ENCODE measurements around the gene MMP13.

MMP13 gene

GRCh38 chr11:102971766-102972165, 16.2 kb upstream of the MMP13 start:
- no peak overlapping the region for H3K9ac ChIP-seq (ENCODE audit: low read length)
- no peaks in the 10 kb centered on the region for H3K27me3 ChIP-seq (ENCODE audit: control insufficient read depth, insufficient read depth, low read length)
- H3K4me3 ChIP-seq (ENCODE audit: low read length) = no peak overlapping the region
- no peaks in the 10 kb centered on the region for H3K36me3 ChIP-seq (ENCODE audit: control insufficient read depth, insufficient read depth, low read length)
- H3K27ac ChIP-seq (ENCODE audit: low read depth, low read length) = no peak overlapping the region
- H3K4me1 ChIP-seq (ENCODE audit: control insufficient read depth, insufficient read depth, low read length) = no peaks in the 10 kb centered on the region

GRCh38 chr11:102967497-102967896, 12.0 kb upstream of the MMP13 start:
- Histone ChIP-seq H3K4me3 (ENCODE audit: low read length) (no peak overlapping the region), H3K36me3 (ENCODE audit: control insufficient read depth, insufficient read depth, low read length) (no peaks in the 10 kb centered on the region), H3K4me1 (ENCODE audit: control insufficient read depth, insufficient read depth, low read length) (no peaks in the 10 kb centered on the region), H3K9ac (ENCODE audit: low read length) (no peak overlapping the region), H3K27ac (ENCODE audit: low read depth, low read length) (no peak overlapping the region), H3K27me3 (ENCODE audit: control insufficient read depth, insufficient read depth, low read length) (no peaks in the 10 kb centered on the region)

GRCh38 chr11:102966011-102966410, 10.5 kb upstream of the MMP13 start:
- no peak overlapping the region for H3K4me3 ChIP-seq (ENCODE audit: low read length)
- H3K27me3 ChIP-seq (ENCODE audit: control insufficient read depth, insufficient read depth, low read length) = no peaks in the 10 kb centered on the region
- no peaks in the 10 kb centered on the region for H3K36me3 ChIP-seq (ENCODE audit: control insufficient read depth, insufficient read depth, low read length)
- no peak overlapping the region for H3K27ac ChIP-seq (ENCODE audit: low read depth, low read length)
- H3K9ac ChIP-seq (ENCODE audit: low read length) = no peak overlapping the region
- H3K4me1 ChIP-seq (ENCODE audit: control insufficient read depth, insufficient read depth, low read length) = no peaks in the 10 kb centered on the region

DNA sequence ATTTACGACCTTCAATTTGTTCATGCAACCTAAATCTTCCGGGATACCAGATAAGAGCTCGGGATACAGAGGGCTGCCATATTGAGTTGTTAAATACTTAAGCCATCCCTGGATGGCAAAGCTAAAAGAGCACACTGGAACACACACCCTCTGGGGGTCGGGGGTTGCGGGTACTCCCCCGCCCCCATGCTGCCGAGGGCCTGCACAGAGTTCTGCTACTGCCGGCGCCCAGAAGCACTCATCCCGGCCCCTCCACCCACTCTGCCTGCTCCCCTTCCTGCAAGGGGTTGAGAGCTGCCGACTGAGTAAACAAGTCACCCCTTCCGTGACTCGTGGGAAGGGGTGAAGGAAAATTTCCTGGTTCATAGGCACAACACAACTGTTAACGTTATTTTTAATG, 9.3 kb upstream of the MMP13 start:
- Histone ChIP-seq H3K27ac (ENCODE audit: low read depth, low read length) (no peak overlapping the region), H3K9ac (ENCODE audit: low read length) (no peak overlapping the region), H3K27me3 (ENCODE audit: control insufficient read depth, insufficient read depth, low read length) (no peaks in the 10 kb centered on the region), H3K4me3 (ENCODE audit: low read length) (no peak overlapping the region), H3K4me1 (ENCODE audit: control insufficient read depth, insufficient read depth, low read length) (no peaks in the 10 kb centered on the region), H3K36me3 (ENCODE audit: control insufficient read depth, insufficient read depth, low read length) (no peaks in the 10 kb centered on the region)

DNA sequence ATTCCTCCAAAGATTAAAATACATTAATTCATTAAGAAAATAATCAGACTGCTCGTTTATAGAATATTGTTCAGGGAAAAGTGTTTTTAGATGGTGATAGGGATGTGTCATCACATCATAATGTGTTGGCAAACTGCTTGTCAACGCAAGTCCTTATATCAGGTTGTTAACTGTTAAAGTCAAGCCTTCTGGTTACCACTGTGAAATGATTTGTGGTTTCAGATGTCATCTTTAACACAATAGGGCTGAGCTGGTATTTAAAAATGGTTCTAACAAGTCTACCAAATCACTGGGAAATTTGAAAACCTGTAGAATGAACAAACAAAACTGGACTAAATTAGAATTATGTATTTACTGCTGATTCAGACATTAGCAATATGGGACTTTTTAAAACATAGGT, 2.4 kb upstream of the MMP13 start:
- Histone ChIP-seq H3K9ac (ENCODE audit: low read length) (no peak overlapping the region), H3K36me3 (ENCODE audit: control insufficient read depth, insufficient read depth, low read length) (no peaks in the 10 kb centered on the region), H3K27ac (ENCODE audit: low read depth, low read length) (no peak overlapping the region), H3K4me1 (ENCODE audit: control insufficient read depth, insufficient read depth, low read length) (no peaks in the 10 kb centered on the region), H3K4me3 (ENCODE audit: low read length) (no peak overlapping the region), H3K27me3 (ENCODE audit: control insufficient read depth, insufficient read depth, low read length) (no peaks in the 10 kb centered on the region)

GRCh38 chr11:102950622-102951081, 4.9 kb downstream of the MMP13 start:
- no peak overlapping the region for H3K4me3 ChIP-seq (ENCODE audit: low read length)
- no peaks in the 10 kb centered on the region for H3K27me3 ChIP-seq (ENCODE audit: control insufficient read depth, insufficient read depth, low read length)
- no peaks in the 10 kb centered on the region for H3K36me3 ChIP-seq (ENCODE audit: control insufficient read depth, insufficient read depth, low read length)
- H3K4me1 ChIP-seq (ENCODE audit: control insufficient read depth, insufficient read depth, low read length) = no peaks in the 10 kb centered on the region
- H3K27ac ChIP-seq (ENCODE audit: low read depth, low read length) = no peak overlapping the region
- no peak overlapping the region for H3K9ac ChIP-seq (ENCODE audit: low read length)

- Histone ChIP-seq H3K4me3 (ENCODE audit: low read length) (no peak overlapping the region), H3K9ac (ENCODE audit: low read length) (no peak overlapping the region), H3K27me3 (ENCODE audit: control insufficient read depth, insufficient read depth, low read length) (no peaks in the 10 kb centered on the region), H3K36me3 (ENCODE audit: control insufficient read depth, insufficient read depth, low read length) (no peaks in the 10 kb centered on the region), H3K27ac (ENCODE audit: low read depth, low read length) (no peak overlapping the region), H3K4me1 (ENCODE audit: control insufficient read depth, insufficient read depth, low read length) (no peaks in the 10 kb centered on the region)
Observed at GRCh38 chr11:102946237-102946636, 9.3 kb downstream of the MMP13 start.

DNA sequence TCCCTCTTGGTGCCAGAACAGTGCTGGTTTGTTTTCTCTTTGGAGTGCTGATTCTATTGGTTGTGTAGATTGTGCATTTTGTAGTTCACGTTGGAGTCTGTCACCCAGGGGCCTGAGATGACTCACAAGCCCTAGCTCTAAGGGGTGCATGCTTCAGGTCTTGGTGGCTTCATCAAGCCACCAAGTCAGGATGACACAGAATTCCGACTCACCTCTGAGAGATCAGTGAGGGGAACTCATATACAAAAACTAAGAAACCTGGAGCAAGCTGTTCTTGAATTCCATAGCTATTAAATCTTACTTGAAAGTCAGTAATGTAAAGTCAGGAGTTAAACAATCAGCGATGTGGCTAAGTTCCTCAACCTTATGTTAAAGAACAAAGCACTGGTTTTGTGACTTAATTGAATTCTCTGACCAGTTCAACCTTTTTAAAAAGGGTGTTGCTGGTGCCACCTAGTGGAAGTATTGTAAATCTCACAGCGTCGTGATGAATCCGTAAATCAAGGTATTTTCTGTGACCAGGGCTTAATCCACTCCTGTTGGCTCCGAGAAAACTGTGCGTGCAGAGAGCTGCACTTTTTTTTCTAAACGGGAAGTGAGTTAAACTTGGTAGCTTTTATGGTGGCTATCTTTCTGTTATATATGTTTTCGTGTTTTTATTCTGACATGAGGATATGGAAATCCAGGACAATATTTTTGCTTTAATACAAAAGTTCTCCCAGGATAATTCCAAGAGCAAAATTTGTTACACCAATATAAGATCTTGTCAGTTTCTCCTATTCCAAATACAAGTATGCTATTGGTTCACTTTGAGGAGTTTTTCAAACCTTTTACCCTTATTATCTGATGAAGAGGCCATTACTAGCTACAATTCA, 14.6 kb downstream of the MMP13 start:
- Histone ChIP-seq H3K4me1 (ENCODE audit: control insufficient read depth, insufficient read depth, low read length) (no peaks in the 10 kb centered on the region), H3K27ac (ENCODE audit: low read depth, low read length) (no peak overlapping the region), H3K36me3 (ENCODE audit: control insufficient read depth, insufficient read depth, low read length) (no peaks in the 10 kb centered on the region), H3K9ac (ENCODE audit: low read length) (no peak overlapping the region), H3K27me3 (ENCODE audit: control insufficient read depth, insufficient read depth, low read length) (no peaks in the 10 kb centered on the region), H3K4me3 (ENCODE audit: low read length) (no peak overlapping the region)

DNA sequence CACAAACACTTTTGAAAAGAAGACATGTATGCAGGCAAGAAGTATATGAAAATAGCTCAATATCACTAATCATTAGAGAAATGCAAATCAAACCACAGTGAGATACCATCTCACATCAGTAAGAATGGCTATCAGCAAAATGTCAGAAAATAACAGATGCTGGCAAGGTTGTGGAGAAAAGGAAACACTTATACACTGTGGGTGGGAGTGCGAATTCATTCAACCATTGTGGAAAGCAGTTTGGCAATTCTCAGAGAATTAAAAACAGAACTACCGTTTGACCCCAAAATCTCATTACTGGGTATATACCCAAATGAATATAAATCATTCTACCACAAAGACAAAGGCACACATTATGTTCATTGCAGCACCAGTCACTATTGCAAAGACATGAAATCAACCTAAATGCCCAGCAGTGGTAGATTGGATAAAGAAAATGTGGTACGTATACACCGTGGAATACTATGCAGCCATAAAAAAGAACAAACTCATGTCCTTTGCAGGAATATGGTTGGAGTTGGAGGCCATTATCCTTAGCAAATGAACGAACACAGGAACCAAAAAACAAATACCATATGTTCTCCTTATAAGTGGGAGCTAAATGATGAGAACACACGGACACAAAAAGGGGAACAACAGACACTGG, 18.5 kb downstream of the MMP13 start:
- no peaks in the 10 kb centered on the region for H3K27me3 ChIP-seq (ENCODE audit: control insufficient read depth, insufficient read depth, low read length)
- no peak overlapping the region for H3K4me3 ChIP-seq (ENCODE audit: low read length)
- H3K9ac ChIP-seq (ENCODE audit: low read length) = no peak overlapping the region
- H3K27ac ChIP-seq (ENCODE audit: low read depth, low read length) = no peak overlapping the region
- no peaks in the 10 kb centered on the region for H3K4me1 ChIP-seq (ENCODE audit: control insufficient read depth, insufficient read depth, low read length)
- no peaks in the 10 kb centered on the region for H3K36me3 ChIP-seq (ENCODE audit: control insufficient read depth, insufficient read depth, low read length)

DNA sequence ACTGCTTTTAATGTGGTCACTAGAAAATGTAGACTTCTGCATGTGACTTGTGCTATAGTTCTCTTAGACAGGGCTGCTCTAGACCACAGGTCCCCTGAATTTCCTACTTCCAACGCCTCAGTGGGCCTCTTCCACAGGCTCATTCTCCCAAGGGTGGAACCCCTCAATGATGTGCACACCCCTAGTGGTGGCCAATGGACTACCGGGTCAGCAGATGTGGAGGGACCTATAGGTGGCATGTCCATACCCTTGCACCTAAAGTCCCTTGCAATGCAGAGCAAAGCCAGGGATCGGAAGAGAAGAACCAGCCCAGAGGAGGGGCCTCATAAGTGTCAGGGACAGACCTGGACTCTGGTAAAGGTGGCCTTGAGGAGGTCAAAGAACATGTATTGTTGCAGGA, 20.0 kb downstream of the MMP13 start:
- no peaks in the 10 kb centered on the region for H3K36me3 ChIP-seq (ENCODE audit: control insufficient read depth, insufficient read depth, low read length)
- H3K4me1 ChIP-seq (ENCODE audit: control insufficient read depth, insufficient read depth, low read length) = no peaks in the 10 kb centered on the region
- H3K9ac ChIP-seq (ENCODE audit: low read length) = no peak overlapping the region
- no peak overlapping the region for H3K4me3 ChIP-seq (ENCODE audit: low read length)
- H3K27me3 ChIP-seq (ENCODE audit: control insufficient read depth, insufficient read depth, low read length) = no peaks in the 10 kb centered on the region
- no peak overlapping the region for H3K27ac ChIP-seq (ENCODE audit: low read depth, low read length)

DNA sequence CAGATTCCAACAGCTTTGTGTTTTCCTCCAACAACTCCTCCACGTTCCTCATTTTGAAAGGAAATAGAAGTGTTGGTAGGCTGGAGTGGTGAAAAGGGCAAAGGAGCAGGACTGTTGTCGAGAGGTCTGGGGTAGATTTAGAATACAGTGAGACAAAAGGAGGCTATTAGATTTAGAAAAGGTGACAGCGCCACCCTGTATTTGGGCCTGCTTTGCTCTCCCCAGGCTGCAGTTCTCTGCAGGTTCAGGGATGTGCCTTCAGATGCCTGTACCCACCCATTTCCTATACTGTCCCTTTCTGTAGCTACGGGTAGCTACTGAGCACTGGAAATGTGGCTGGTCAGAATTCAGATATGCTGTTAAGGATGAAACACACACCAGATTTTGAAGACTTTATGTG, 20.8 kb downstream of the MMP13 start:
- no peaks in the 10 kb centered on the region for H3K4me1 ChIP-seq (ENCODE audit: control insufficient read depth, insufficient read depth, low read length)
- no peaks in the 10 kb centered on the region for H3K36me3 ChIP-seq (ENCODE audit: control insufficient read depth, insufficient read depth, low read length)
- no peak overlapping the region for H3K4me3 ChIP-seq (ENCODE audit: low read length)
- H3K27ac ChIP-seq (ENCODE audit: low read depth, low read length) = no peak overlapping the region
- no peak overlapping the region for H3K9ac ChIP-seq (ENCODE audit: low read length)
- no peaks in the 10 kb centered on the region for H3K27me3 ChIP-seq (ENCODE audit: control insufficient read depth, insufficient read depth, low read length)

GRCh38 chr11:102933627-102934026, 21.9 kb downstream of the MMP13 start:
- no peaks in the 10 kb centered on the region for H3K36me3 ChIP-seq (ENCODE audit: control insufficient read depth, insufficient read depth, low read length)
- no peak overlapping the region for H3K27ac ChIP-seq (ENCODE audit: low read depth, low read length)
- no peak overlapping the region for H3K4me3 ChIP-seq (ENCODE audit: low read length)
- H3K9ac ChIP-seq (ENCODE audit: low read length) = no peak overlapping the region
- H3K27me3 ChIP-seq (ENCODE audit: control insufficient read depth, insufficient read depth, low read length) = no peaks in the 10 kb centered on the region
- no peaks in the 10 kb centered on the region for H3K4me1 ChIP-seq (ENCODE audit: control insufficient read depth, insufficient read depth, low read length)

DNA sequence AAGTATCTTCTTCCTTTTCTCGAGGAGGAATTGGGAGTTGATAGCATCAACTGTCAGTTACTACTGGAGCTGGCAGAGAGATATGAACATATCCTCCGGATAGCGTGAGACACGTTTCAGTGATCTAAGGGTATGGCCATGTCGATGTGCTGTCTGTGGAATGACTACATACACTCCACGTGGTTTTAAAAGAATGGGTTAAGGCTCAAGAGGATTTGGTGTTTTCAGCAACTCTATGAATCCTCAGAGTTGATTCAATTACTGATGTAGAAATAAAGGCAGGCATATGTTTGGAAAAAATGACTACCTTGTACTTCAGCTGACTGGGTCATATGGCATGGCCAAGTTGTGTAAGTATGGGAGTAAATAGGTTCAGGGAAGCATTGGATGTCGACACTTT, 22.9 kb downstream of the MMP13 start:
- no peaks in the 10 kb centered on the region for H3K36me3 ChIP-seq (ENCODE audit: control insufficient read depth, insufficient read depth, low read length)
- no peak overlapping the region for H3K27ac ChIP-seq (ENCODE audit: low read depth, low read length)
- no peak overlapping the region for H3K4me3 ChIP-seq (ENCODE audit: low read length)
- H3K27me3 ChIP-seq (ENCODE audit: control insufficient read depth, insufficient read depth, low read length) = no peaks in the 10 kb centered on the region
- no peak overlapping the region for H3K9ac ChIP-seq (ENCODE audit: low read length)
- no peaks in the 10 kb centered on the region for H3K4me1 ChIP-seq (ENCODE audit: control insufficient read depth, insufficient read depth, low read length)
